Calu3 (cell line): ENCODE measurements around the gene NIPA2. TPM values are rescaled to one million over a fixed set of nuclear protein-coding genes. Genes with fewer than 3 reads are reported as not detected.

Experiments used
- BruUV-seq: library from RNA; stranded (reverse); fragments of 400-500 nt; replicated peaks from 2 replicates; lab custom pipeline; 2021; lab: Mats Ljungman, UMichigan
- CTCF ChIA-PET: fragments of 300-600 bp; sonication (Branson Sonifier 250); formaldehyde crosslinking; loops from one replicate; lab custom pipeline; 2022; ENCODE audit warnings: antibody characterized with exemption; lab: Charles Lee
- DNase-seq: peaks from one replicate; pipeline ENCODE4 v3.0.0; 2022
- H3K27ac Mint-ChIP-seq: one replicate; pipeline ENCODE4 v1.8.0; 2022; ENCODE audit warnings: mixed read lengths; ENCODE audit not compliant: unreplicated experiment
- H3K27me3 Mint-ChIP-seq: one replicate; pipeline ENCODE4 v1.8.0; 2022; ENCODE audit warnings: mixed read lengths; ENCODE audit not compliant: unreplicated experiment
- H3K36me3 Mint-ChIP-seq: one replicate; pipeline ENCODE4 v1.8.0; 2022; ENCODE audit warnings: mild to moderate bottlenecking, moderate library complexity, mixed read lengths; ENCODE audit not compliant: insufficient read depth, unreplicated experiment
- H3K4me1 Mint-ChIP-seq: one replicate; pipeline ENCODE4 v1.8.0; 2022; ENCODE audit warnings: mild to moderate bottlenecking, low read depth, mixed read lengths; ENCODE audit not compliant: unreplicated experiment
- H3K4me3 Mint-ChIP-seq: one replicate; pipeline ENCODE4 v1.8.0; 2022; ENCODE audit warnings: mild to moderate bottlenecking, low read depth, moderate library complexity, mixed read lengths; ENCODE audit not compliant: unreplicated experiment
- H3K9me3 Mint-ChIP-seq: one replicate; pipeline ENCODE4 v1.8.0; 2022; ENCODE audit warnings: low read depth, mixed read lengths; ENCODE audit not compliant: unreplicated experiment
- CTCF ChIP-seq: fragments of 200-600 bp; IDR thresholded peaks from one replicate; pipeline ENCODE4 v1.8.0; 2022; ENCODE audit warnings: antibody characterized with exemption; ENCODE audit not compliant: unreplicated experiment
- intact Hi-C: fragments of 100-400 bp; cut with micrococcal nuclease; formaldehyde crosslinking; loops from one replicate; pipeline ENCODE4 v1.10.0; 2022; ENCODE audit not compliant: unreplicated experiment
- total RNA-seq: library from RNA; stranded (reverse); gene quantifications from 2 replicates; pipeline ENCODE4 v1.2.3, GENCODE V29; 2022

The NIPA2 gene
- total RNA-seq, 1 experiment from 2014 or later = 26.0 TPM

GRCh38 chr15:22887157-22887951 is 48.9 kb downstream of the NIPA2 start:
- DNase-seq = no peak
- Mint-ChIP-seq H3K4me1 (no peaks in the 10 kb centered on the region), H3K36me3 (peaks cover 9% of the 10 kb centered on the region), H3K4me3 (no peak overlapping the region), H3K9me3 (no peaks in the 10 kb centered on the region), H3K27ac (no peak overlapping the region), H3K27me3 (no peaks in the 10 kb centered on the region)
- TF ChIP-seq CTCF = no peak
- CTCF ChIA-PET = no interaction called here
- no TSS peak for BruUV-seq
- intact Hi-C loops = no loop called here

DNA sequence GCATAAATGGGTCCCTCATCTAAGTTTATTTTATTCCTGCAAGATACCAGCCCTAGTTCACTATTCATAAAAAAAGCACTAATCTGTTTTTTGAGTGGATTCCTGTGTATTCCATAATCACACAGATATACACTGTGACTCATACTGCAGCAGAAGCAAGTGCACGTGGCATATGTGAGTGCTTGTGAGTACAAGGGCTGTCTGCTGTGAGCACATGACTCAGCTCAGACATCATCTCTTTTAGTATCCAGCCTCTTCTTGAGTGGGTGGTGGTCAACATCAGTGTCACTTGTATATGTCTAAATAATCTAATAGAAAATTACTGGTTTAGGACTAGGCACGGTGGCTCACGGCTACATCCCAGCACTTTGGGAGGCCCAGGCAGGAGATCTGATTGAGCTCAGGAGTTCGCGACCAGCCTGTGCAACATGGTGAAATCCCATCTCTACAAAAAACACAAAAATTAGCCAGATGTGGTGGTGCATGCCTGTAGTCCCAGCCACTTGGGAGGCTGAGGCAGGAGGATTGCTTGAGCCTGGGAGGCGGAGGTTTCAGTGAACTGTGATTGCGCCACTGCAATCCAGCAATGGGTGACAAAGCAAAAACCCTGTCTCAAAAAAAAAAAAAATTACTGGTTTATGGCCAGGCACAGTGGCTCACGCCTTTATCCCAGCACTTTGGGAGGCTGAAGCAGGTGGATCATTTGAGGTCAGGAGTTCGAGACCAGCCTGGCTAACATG is 49.8 kb downstream of the NIPA2 start:
- DNase-seq = no peak
- Mint-ChIP-seq H3K4me3 (no peak overlapping the region), H3K27me3 (no peaks in the 10 kb centered on the region), H3K4me1 (no peaks in the 10 kb centered on the region), H3K36me3 (peaks cover 9% of the 10 kb centered on the region), H3K27ac (no peak overlapping the region), H3K9me3 (no peaks in the 10 kb centered on the region)
- no peak for TF ChIP-seq CTCF
- CTCF ChIA-PET = no interaction called here
- no TSS peak for BruUV-seq
- intact Hi-C loops = no loop called here

- H3K27me3 Mint-ChIP-seq = no peaks in the 10 kb centered on the region
- no peaks in the 10 kb centered on the region for H3K9me3 Mint-ChIP-seq
- intact Hi-C loops = no loop called here
- TF ChIP-seq CTCF = no peak
- CTCF ChIA-PET = interaction anchor here (0.7 kb wide), 1 partner anchor 40 kb away, joined by 4 read pairs; no protein-coding TSS in a partner anchor
- BruUV-seq = no TSS peak
- no peaks in the 10 kb centered on the region for H3K4me1 Mint-ChIP-seq
- no peak overlapping the region for H3K4me3 Mint-ChIP-seq
- no peak for DNase-seq
- no peak overlapping the region for H3K27ac Mint-ChIP-seq
- peaks cover 9% of the 10 kb centered on the region for H3K36me3 Mint-ChIP-seq
Observed at GRCh38 chr15:22889146-22889818, 50.8 kb downstream of the NIPA2 start.

DNA sequence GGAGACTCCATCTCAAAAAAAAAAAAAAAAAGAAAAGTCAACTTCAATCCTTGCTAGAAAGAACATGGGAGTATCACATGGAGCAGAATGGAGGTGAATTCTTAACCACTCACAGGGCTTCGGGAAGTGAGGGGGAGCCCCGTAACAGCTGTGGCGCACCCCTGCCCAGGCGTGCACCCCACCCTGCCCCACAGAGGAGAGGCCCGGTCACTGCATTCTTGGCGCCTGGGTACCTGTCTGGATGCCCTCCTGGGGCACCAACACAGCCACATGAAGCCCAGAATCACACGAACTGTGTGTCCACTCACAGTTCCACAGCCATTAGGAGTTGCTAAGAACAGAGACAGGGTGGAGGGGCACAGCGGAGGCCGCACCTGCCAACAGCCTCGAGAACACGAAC is 51.8 kb downstream of the NIPA2 start:
- H3K4me3 Mint-ChIP-seq = no peak overlapping the region
- CTCF ChIA-PET = no interaction called here
- intact Hi-C loops = no loop called here
- DNase-seq = no peak
- BruUV-seq = no TSS peak
- peaks cover 11% of the 10 kb centered on the region for H3K36me3 Mint-ChIP-seq
- no peaks in the 10 kb centered on the region for H3K27me3 Mint-ChIP-seq
- H3K27ac Mint-ChIP-seq = no peak overlapping the region
- no peak for TF ChIP-seq CTCF
- no peaks in the 10 kb centered on the region for H3K9me3 Mint-ChIP-seq
- no peaks in the 10 kb centered on the region for H3K4me1 Mint-ChIP-seq
